ENCODE data around the gene CHRDL1. TPM values are rescaled to one million over a fixed set of nuclear protein-coding genes. Genes with fewer than 3 reads are reported as not detected.

The CHRDL1 gene
- total RNA-seq, 1 donor from 2014 or later = 6.9 TPM

GRCh38 chrX:110699109-110699508 lies 96.5 kb downstream of the CHRDL1 start:
- H3K4me3 Mint-ChIP-seq = no peak overlapping the region
- no peak overlapping the region for H3K27ac Mint-ChIP-seq
- H3K27me3 Mint-ChIP-seq (ENCODE audit: low read depth) = no peaks in the 10 kb centered on the region
- no peak for DNase-seq (ENCODE audit: low spot score in 2 of 2, unreplicated experiment in 2 of 2)
- peaks cover 20% of the 10 kb centered on the region for H3K4me1 Mint-ChIP-seq
- no peaks in the 10 kb centered on the region for H3K36me3 Mint-ChIP-seq
- no peak for TF ChIP-seq CTCF (IDR thresholded peaks at IDR 0.05; ENCODE audit: unreplicated experiment)
- no peaks in the 10 kb centered on the region for H3K9me3 Mint-ChIP-seq

GRCh38 chrX:110698696-110699095 lies 96.9 kb downstream of the CHRDL1 start:
- Mint-ChIP-seq H3K9me3 (no peaks in the 10 kb centered on the region), H3K4me1 (peaks cover 22% of the 10 kb centered on the region), H3K27ac (no peak overlapping the region), H3K4me3 (no peak overlapping the region), H3K27me3 (ENCODE audit: low read depth) (no peaks in the 10 kb centered on the region), H3K36me3 (no peaks in the 10 kb centered on the region)
- no peak for TF ChIP-seq CTCF (IDR thresholded peaks at IDR 0.05; ENCODE audit: unreplicated experiment)
- DNase-seq (ENCODE audit: low spot score in 2 of 2, unreplicated experiment in 2 of 2) = no peak

DNA sequence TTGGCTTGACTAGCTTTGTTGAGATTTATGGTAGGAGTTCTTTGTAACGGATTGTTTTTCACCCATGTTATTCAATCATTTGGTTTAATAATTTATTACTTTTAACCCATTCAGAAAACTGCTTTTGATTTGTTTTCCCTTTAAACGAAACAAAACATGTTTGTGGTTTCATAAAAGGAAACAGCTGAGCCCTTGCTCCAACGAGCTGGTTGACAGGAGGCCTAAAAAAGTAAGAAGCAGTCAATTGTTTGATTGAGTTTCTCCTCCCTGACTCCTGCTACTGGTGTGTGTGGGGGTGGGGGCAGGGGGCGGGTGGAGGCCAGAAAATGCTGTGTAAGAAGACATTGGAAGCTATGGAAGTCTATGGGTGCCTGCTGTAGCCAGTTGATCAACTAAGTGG lies 102.8 kb downstream of the CHRDL1 start:
- Mint-ChIP-seq H3K27me3 (ENCODE audit: low read depth) (peaks cover 8% of the 10 kb centered on the region), H3K27ac (no peak overlapping the region), H3K9me3 (no peaks in the 10 kb centered on the region), H3K36me3 (no peaks in the 10 kb centered on the region), H3K4me1 (peaks cover 23% of the 10 kb centered on the region), H3K4me3 (no peak overlapping the region)
- no peak for DNase-seq (ENCODE audit: low spot score in 2 of 2, unreplicated experiment in 2 of 2)
- no peak for TF ChIP-seq CTCF (IDR thresholded peaks at IDR 0.05; ENCODE audit: unreplicated experiment)

- no peak for TF ChIP-seq CTCF (IDR thresholded peaks at IDR 0.05; ENCODE audit: unreplicated experiment)
- Mint-ChIP-seq H3K4me3 (no peak overlapping the region), H3K9me3 (no peaks in the 10 kb centered on the region), H3K27ac (no peak overlapping the region), H3K36me3 (no peaks in the 10 kb centered on the region), H3K27me3 (ENCODE audit: low read depth) (peaks cover 8% of the 10 kb centered on the region), H3K4me1 (peaks cover 17% of the 10 kb centered on the region)
- no peak for DNase-seq (ENCODE audit: low spot score in 2 of 2, unreplicated experiment in 2 of 2)
Measured at GRCh38 chrX:110691446-110691845, 104.2 kb downstream of the CHRDL1 start.

DNA sequence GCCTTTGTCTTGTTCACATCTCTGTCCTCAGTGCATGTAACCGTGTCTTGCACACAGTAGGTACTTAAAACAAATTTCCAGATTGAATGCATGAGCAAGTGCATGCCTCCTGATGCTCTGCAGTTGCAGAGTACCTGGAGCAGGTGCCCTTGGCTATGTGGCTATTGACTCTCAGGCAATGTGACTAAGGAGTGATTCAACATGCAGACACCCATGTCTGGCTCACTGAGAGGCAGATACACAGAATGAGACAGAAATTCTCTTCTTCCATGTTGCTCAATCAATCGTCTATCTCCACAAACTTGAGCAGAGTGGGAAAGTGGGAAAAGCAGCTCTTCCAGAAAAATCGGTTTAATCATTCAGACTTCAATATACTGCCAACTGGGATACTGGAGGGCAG lies 111.0 kb downstream of the CHRDL1 start:
- no peaks in the 10 kb centered on the region for H3K4me1 Mint-ChIP-seq
- H3K4me3 Mint-ChIP-seq = no peak overlapping the region
- no peak overlapping the region for H3K27ac Mint-ChIP-seq
- no peaks in the 10 kb centered on the region for H3K36me3 Mint-ChIP-seq
- no peak for DNase-seq (ENCODE audit: low spot score in 2 of 2, unreplicated experiment in 2 of 2)
- TF ChIP-seq CTCF (IDR thresholded peaks at IDR 0.05; ENCODE audit: unreplicated experiment) = no peak
- H3K27me3 Mint-ChIP-seq (ENCODE audit: low read depth) = peaks cover 13% of the 10 kb centered on the region
- H3K9me3 Mint-ChIP-seq = no peaks in the 10 kb centered on the region

DNA sequence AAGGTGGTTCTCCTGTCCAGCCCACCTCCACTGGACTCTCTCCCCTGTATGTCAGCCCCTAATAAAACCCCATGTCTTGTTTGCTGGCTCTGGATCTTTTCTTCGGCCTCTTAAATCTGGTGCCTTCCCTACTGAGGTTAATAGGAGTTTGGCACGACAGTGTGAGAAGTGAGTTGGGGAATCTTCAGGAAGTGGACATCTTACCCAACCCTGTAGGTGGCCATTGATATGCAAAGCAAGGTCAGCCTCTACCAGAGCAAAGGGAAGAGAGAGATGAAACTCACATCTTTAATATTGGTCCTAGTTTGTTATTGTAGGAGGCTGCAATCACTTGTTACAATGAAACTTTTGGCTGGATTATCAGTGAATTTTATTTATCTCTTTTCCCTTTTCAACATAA lies 111.7 kb downstream of the CHRDL1 start:
- DNase-seq (ENCODE audit: low spot score in 2 of 2, unreplicated experiment in 2 of 2) = no peak
- no peaks in the 10 kb centered on the region for H3K9me3 Mint-ChIP-seq
- no peaks in the 10 kb centered on the region for H3K36me3 Mint-ChIP-seq
- no peak overlapping the region for H3K27ac Mint-ChIP-seq
- H3K27me3 Mint-ChIP-seq (ENCODE audit: low read depth) = peaks cover 15% of the 10 kb centered on the region
- TF ChIP-seq CTCF (IDR thresholded peaks at IDR 0.05; ENCODE audit: unreplicated experiment) = no peak
- H3K4me1 Mint-ChIP-seq = no peaks in the 10 kb centered on the region
- H3K4me3 Mint-ChIP-seq = no peak overlapping the region

Measured in mesothelial cell of epicardium (in vitro differentiated cells).